GM12878 (cell line): ENCODE results near the gene ATP5ME. TPM values are rescaled to one million over a fixed set of nuclear protein-coding genes. Genes with fewer than 3 reads are reported as not detected.
A peak's percentile ranks its signal among the peaks of the same experiment; 100 is the strongest.

Experiments
- ATAC-seq: fragments of 200-7000 bp; cut with Tn5 transposase; 3 replicates; pipeline ENCODE4 v1.9.1; 2020; ENCODE audit warnings: mild to moderate bottlenecking, moderate library complexity
- BruUV-seq: library from RNA; stranded (reverse); fragments of 400-500 nt; replicated peaks from 2 replicates; lab custom pipeline; 2021; lab: Mats Ljungman, UMichigan
- CTCF ChIA-PET: fragments of 300-600 bp; sonication (Branson Sonifier 250); formaldehyde crosslinking; extraction: SDS; loops from one replicate; lab custom pipeline; 2021; ENCODE audit warnings: inconsistent platforms; lab: Yijun Ruan, JAX
- POLR2A ChIA-PET: fragments of 350-600 bp; formaldehyde crosslinking; extraction: SDS; loops from one replicate; lab custom pipeline; 2021; ENCODE audit warnings: inconsistent platforms; lab: Charles Lee
- RAD21 ChIA-PET: fragments of 300-600 bp; sonication (Branson Sonifier 250); formaldehyde crosslinking; loops from one replicate; lab custom pipeline; 2023; ENCODE audit warnings: antibody characterized with exemption; ENCODE audit not compliant: unreplicated experiment; lab: Charles Lee
- SMC1A ChIA-PET: fragments of 300-600 bp; sonication (Branson Sonifier 250); formaldehyde crosslinking; loops from one replicate; lab custom pipeline; 2023; ENCODE audit not compliant: unreplicated experiment, uncharacterized antibody; lab: Charles Lee
- DNase-seq: peaks from one replicate; pipeline ENCODE4 v3.0.0-alpha.2; 2011; ENCODE audit warnings: low read depth, low spot score
- FAIRE-seq: peaks from 3 replicates; lab custom pipeline; 2011; peaks lifted over from hg19 to GRCh38; lab: Jason Lieb, UNC
- H2AFZ ChIP-seq: 2 replicates; pipeline ENCODE4 v1.6.0; 2011; ENCODE audit warnings: low read depth, low read length, control low read depth; ENCODE audit not compliant: control insufficient read depth
- H3K27ac ChIP-seq: 2 replicates; pipeline ENCODE4 v1.5.1; 2011; ENCODE audit warnings: control low read depth; ENCODE audit not compliant: control insufficient read depth, insufficient read depth
- H3K27me3 ChIP-seq, 2 experiments: replicated peaks in 1 of 2; 2 replicates each; pipeline versions ENCODE4 v1.6.0 to v1.6.1; 2011; ENCODE audit warnings: low read length in 1 of 2; ENCODE audit not compliant: control insufficient read depth in 2 of 2, insufficient read depth in 2 of 2
- H3K36me3 ChIP-seq, 2 experiments: 2 replicates each; pipeline ENCODE4 v1.5.1; 2011; ENCODE audit warnings: low read length in 1 of 2; ENCODE audit not compliant: control insufficient read depth in 2 of 2, insufficient read depth in 2 of 2
- H3K4me1 ChIP-seq: 2 replicates; pipeline ENCODE4 v1.6.1; 2011; ENCODE audit warnings: mild to moderate bottlenecking, low read length, moderate library complexity, mixed read lengths; ENCODE audit not compliant: control insufficient read depth, insufficient read depth
- H3K4me2 ChIP-seq: 2 replicates; pipeline ENCODE4 v1.6.0; 2011; ENCODE audit warnings: control low read depth; ENCODE audit not compliant: control insufficient read depth, insufficient read depth
- H3K4me3 ChIP-seq: fragments of 200-600 bp; sonication (generic); 2 replicates; pipeline ENCODE4 v1.5.1; 2016
- H3K79me2 ChIP-seq: 2 replicates; pipeline ENCODE4 v1.6.0; 2011; ENCODE audit warnings: low read length; ENCODE audit not compliant: control insufficient read depth, insufficient read depth
- H3K9ac ChIP-seq: 2 replicates; pipeline ENCODE4 v1.8.0; 2011; ENCODE audit warnings: low read length, control low read depth, mixed read lengths; ENCODE audit not compliant: control insufficient read depth, insufficient read depth
- H3K9me3 ChIP-seq: replicated peaks from 3 replicates; pipeline ENCODE4 v1.5.1; 2011; ENCODE audit warnings: mild to moderate bottlenecking, low read length; ENCODE audit not compliant: control insufficient read depth, insufficient read depth
- H4K20me1 ChIP-seq: 2 replicates; pipeline ENCODE4 v1.6.0; 2011; ENCODE audit not compliant: control insufficient read depth, insufficient read depth
- CHD2 ChIP-seq: IDR thresholded peaks from 2 replicates; pipeline ENCODE4 v1.6.1; 2011; ENCODE audit warnings: low read depth, low read length, improper control_type of control experiment, borderline replicate concordance
- ESRRA ChIP-seq: IDR thresholded peaks from 2 replicates; pipeline ENCODE4 v1.6.1; 2012; ENCODE audit warnings: mild to moderate bottlenecking, low read length, improper control_type of control experiment
- ETV6 ChIP-seq, 2 experiments: fragments of 450-650 bp in 1 of 2; IDR thresholded peaks in 1 of 2; conservative IDR thresholded peaks in 1 of 2; 2 replicates each; pipeline ENCODE4 v1.6.1; 2014; ENCODE audit warnings: antibody characterized with exemption in 1 of 2, borderline replicate concordance in 1 of 2, low read depth in 1 of 2, mild to moderate bottlenecking in 1 of 2, moderate library complexity in 1 of 2
- IKZF1 ChIP-seq: fragments of 450-650 bp; conservative IDR thresholded peaks from 2 replicates; pipeline ENCODE4 v1.6.1; 2017; ENCODE audit warnings: antibody characterized with exemption, mild to moderate bottlenecking
- JUND ChIP-seq: IDR thresholded peaks from 2 replicates; pipeline ENCODE4 v1.6.1; 2012; ENCODE audit warnings: low read depth, mild to moderate bottlenecking, low read length, improper control_type of control experiment, moderate library complexity
- MEF2B ChIP-seq: fragments of 450-650 bp; IDR thresholded peaks from 2 replicates; pipeline ENCODE4 v1.6.1; 2018; ENCODE audit warnings: mild to moderate bottlenecking, moderate library complexity; ENCODE audit not compliant: partially characterized antibody, poor library complexity, severe bottlenecking
- NR2C2 ChIP-seq: IDR thresholded peaks from 2 replicates; pipeline ENCODE4 v1.6.1; 2011; ENCODE audit warnings: borderline replicate concordance, low read depth; ENCODE audit not compliant: control insufficient read depth, insufficient read length
- POLR2A ChIP-seq: IDR thresholded peaks from 2 replicates; pipeline ENCODE4 v1.6.1; 2011; ENCODE audit warnings: low read depth, mild to moderate bottlenecking, low read length
- SIN3A ChIP-seq: IDR thresholded peaks from 2 replicates; pipeline ENCODE4 v1.6.1; 2012; ENCODE audit warnings: low read depth, low read length, improper control_type of control experiment
- SRF ChIP-seq, 2 experiments: IDR thresholded peaks; 2 replicates each; pipeline ENCODE4 v1.6.1; 2011; ENCODE audit warnings: low read depth in 2 of 2, low read length in 2 of 2, mild to moderate bottlenecking in 1 of 2, moderate library complexity in 1 of 2
- STAT1 ChIP-seq: fragments of 450-650 bp; conservative IDR thresholded peaks from 2 replicates; pipeline ENCODE4 v1.6.1; 2014; ENCODE audit warnings: antibody characterized with exemption, mild to moderate bottlenecking
- SUPT20H ChIP-seq: IDR thresholded peaks from 2 replicates; pipeline ENCODE4 v1.6.1; 2011; ENCODE audit warnings: low read depth, mild to moderate bottlenecking, low read length, moderate library complexity, borderline replicate concordance; ENCODE audit not compliant: control insufficient read depth
- TBL1XR1 ChIP-seq: IDR thresholded peaks from 2 replicates; pipeline ENCODE4 v1.6.1; 2012; ENCODE audit warnings: low read depth, low read length, improper control_type of control experiment
- USF1 ChIP-seq: IDR thresholded peaks from 2 replicates; pipeline ENCODE4 v1.6.1; 2011; ENCODE audit warnings: borderline replicate concordance, low read depth, mild to moderate bottlenecking, moderate library complexity, mixed read lengths, low read length; ENCODE audit not compliant: insufficient read depth; ENCODE audit errors: extremely low read length
- ZBTB33 ChIP-seq: fragments of 450-650 bp; IDR thresholded peaks from 2 replicates; pipeline ENCODE4 v1.6.1; 2017; ENCODE audit warnings: mild to moderate bottlenecking
- WGBS: methylation state at CpG from one replicate; pipeline ENCODE4 v1.1.6; 2016; ENCODE audit warnings: low lambda C conversion rate; ENCODE audit not compliant: insufficient replicate concordance, insufficient coverage; ENCODE audit errors: missing lambda C conversion rate; 5-methylcytosine and 5-hydroxymethylcytosine counted together
- in situ Hi-C: fragments of 300-500 bp; cut with MboI; formaldehyde crosslinking; loops from 9 replicates; pipeline ENCODE4 v1.14.3; 2018; ENCODE audit warnings: mixed read lengths
- intact Hi-C: fragments of 100-400 bp; cut with micrococcal nuclease; formaldehyde crosslinking; loops from one replicate; pipeline ENCODE4 v1.14.2; 2022; ENCODE audit not compliant: unreplicated experiment
- polyA plus RNA-seq, 11 experiments: library from polyadenylated mRNA; depleted of rRNA in 4 of 11; unstranded in 6 of 11; stranded (reverse) in 5 of 11; fragments of >200 nt; fragmentation: Nextera tagmentation in 4 of 11; fragmentation: Illumina TruSeq in 1 of 11; extraction: Ambion mirVana in 4 of 11; extraction: Trizol in 1 of 11; gene quantifications; 1 replicate in 1 of 11; 2 replicates in 10 of 11; pipeline versions ENCODE4 v1.2.1 to v1.2.3, GENCODE V29; 2011 to 2016; ENCODE audit warnings: inconsistent platforms in 2 of 11, missing spikeins in 2 of 11, low read depth in 1 of 11
- total RNA-seq, 4 experiments: library from RNA; depleted of rRNA in 3 of 4; stranded (reverse); fragments of >200 nt in 3 of 4; fragmentation: Illumina TruSeq in 1 of 4; extraction: Trizol in 1 of 4; gene quantifications; 2 replicates each; pipeline versions ENCODE4 v1.2.1 to v1.2.3, GENCODE V29; 2013 to 2021

The ATP5ME gene
- total and polyA plus RNA-seq, 10 of the 15 experiments (the other 5 are each of a cell fraction or from before 2014, with no cell fraction given): 279 to 2,374 (median 509) TPM

- no peak for FAIRE-seq
- BruUV-seq: no TSS peak
- no peak for TF ChIP-seq TBL1XR1
- TF ChIP-seq SIN3A: no peak
- peak; percentile 82 for TF ChIP-seq POLR2A
- peak; percentile 68 for TF ChIP-seq USF1
- TF ChIP-seq MEF2B: peak; percentile 43
- TF ChIP-seq ESRRA: no peak
- peak; percentile 44 for TF ChIP-seq NR2C2
- no peak for TF ChIP-seq SUPT20H
- TF ChIP-seq ETV6 (conservative IDR thresholded peaks at IDR 0.05 in 1 of 2, IDR thresholded peaks at IDR 0.05 in 1 of 2; ENCODE audit: borderline replicate concordance in 1 of 2, low read depth in 1 of 2): no peak
- TF ChIP-seq ZBTB33: no peak
- no peak for TF ChIP-seq CHD2
- peak; percentile 46; the same call in 1 of the 2 replicates for TF ChIP-seq IKZF1
- TF ChIP-seq JUND: no peak
- TF ChIP-seq SRF (IDR thresholded peaks at IDR 0.05; ENCODE audit: low read depth in 2 of 2, low read length in 2 of 2): no peak
- no peak for TF ChIP-seq STAT1
These were observed 10.3 kb downstream of the ATP5ME start for GRCh38 chr4:663438-664428.

More at GRCh38 chr4:663438-664428, 10.3 kb downstream of the ATP5ME start:
- ChIA-PET SMC1A (interaction anchor here (0.9 to 1.3 kb wide), 2 partner anchors 60 to 115 kb away, joined by 3 to 4 read pairs; no protein-coding TSS in a partner anchor), CTCF (interaction anchor here (0.8 to 1.1 kb wide), 6 partner anchors 10 to 190 kb away, joined by 3 to 4 read pairs (median 4); partner anchors contain the start of genes ATP5ME and MYL5), POLR2A (interaction anchor here (0.6 to 1.8 kb wide), 3 partner anchors 9 to 18 kb away, joined by 6 to 9 read pairs (median 6); no protein-coding TSS in a partner anchor), RAD21 (interaction anchor here (1.0 to 1.4 kb wide), 2 partner anchors 12 to 56 kb away, joined by 3 to 5 read pairs; no protein-coding TSS in a partner anchor)
- ATAC-seq: peak; percentile 74
- Histone ChIP-seq H2AFZ (peak overlapping the region; percentile 75), H3K9ac (peak overlapping the region; percentile 68), H3K4me3 (peak overlapping the region; percentile 79), H4K20me1 (no peaks in the 10 kb centered on the region), H3K36me3 (no peaks in the 10 kb centered on the region), H3K4me2 (peak overlapping the region; percentile 49), H3K9me3 (no peaks in the 10 kb centered on the region; the same call in 2 of the 3 replicates), H3K79me2 (peaks cover 3% of the 10 kb centered on the region), H3K4me1 (no peaks in the 10 kb centered on the region), H3K27ac (peak overlapping the region; percentile 73), H3K27me3 (no peaks in the 10 kb centered on the region)
- intact Hi-C loops: no loop called here
- in situ Hi-C loops: no loop called here
- no peak for DNase-seq
- 5% methylated on average over 52 of the region's 80 CpGs for WGBS
